ENCODE results near the gene NDRG4. TPM values are rescaled to one million over a fixed set of nuclear protein-coding genes. Genes with fewer than 3 reads are reported as not detected.

NDRG4 gene
- polyA plus RNA-seq, 1 donor, result 17.4 TPM

DNA sequence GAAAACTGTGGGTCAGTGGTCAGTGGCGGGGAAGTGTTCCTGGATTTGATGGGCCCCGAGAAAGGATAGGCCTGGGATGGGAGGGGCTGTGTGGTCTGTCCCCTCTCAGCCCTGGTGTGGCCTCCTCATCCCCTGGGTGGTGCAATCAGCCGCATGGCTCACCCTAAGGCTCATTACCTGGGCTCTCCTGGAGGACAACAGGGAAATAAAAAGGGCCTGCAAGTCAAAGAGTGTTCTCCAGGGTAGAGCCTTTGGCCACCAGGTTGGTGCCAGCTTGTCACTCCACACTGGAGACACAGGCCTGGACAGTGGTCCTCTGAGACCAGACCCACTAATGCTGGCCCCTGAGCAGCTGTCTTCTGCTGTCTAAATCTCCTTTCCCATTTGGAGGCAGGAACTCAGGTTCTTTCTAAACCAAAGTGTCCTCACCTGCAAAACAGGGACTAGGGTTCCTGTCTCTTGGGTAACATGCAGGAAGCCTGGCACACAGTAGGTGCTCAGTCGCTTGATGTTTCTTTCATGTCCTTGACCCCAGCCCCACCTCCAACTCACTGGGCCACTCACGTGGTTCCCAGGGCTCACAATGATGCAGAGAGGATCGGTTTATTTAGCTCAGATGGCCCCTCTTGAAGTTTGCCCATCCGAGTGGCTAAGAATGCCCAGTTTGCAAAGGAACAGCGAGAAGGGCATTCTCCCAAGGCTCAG lies 2.4 kb downstream of the NDRG4 start:
- WGBS (ENCODE audit: insufficient coverage, low lambda C conversion rate), result no CpG with 5 or more reads among the region's 8 CpGs
- H3K4me1 ChIP-seq (ENCODE audit: control insufficient read depth, insufficient read depth, low read length), result peaks cover 19% of the 10 kb centered on the region
- no peak for DNase-seq
- no peaks in the 10 kb centered on the region for H3K36me3 ChIP-seq (ENCODE audit: control insufficient read depth, insufficient read depth, low read length)
- H3K27ac ChIP-seq (ENCODE audit: low read length), result no peak overlapping the region
- no peak overlapping the region for H3K4me3 ChIP-seq (ENCODE audit: low read length)
- H3K27me3 ChIP-seq (ENCODE audit: control insufficient read depth, insufficient read depth, low read length), result peaks cover 46% of the 10 kb centered on the region
- no peaks in the 10 kb centered on the region for H3K9me3 ChIP-seq (ENCODE audit: control insufficient read depth, low read depth, low read length)

GRCh38 chr16:58503166-58503862 lies 3.4 kb downstream of the NDRG4 start:
- H3K27ac ChIP-seq (ENCODE audit: low read length), result no peak overlapping the region
- peaks cover 46% of the 10 kb centered on the region for H3K27me3 ChIP-seq (ENCODE audit: control insufficient read depth, insufficient read depth, low read length)
- no peak overlapping the region for H3K4me3 ChIP-seq (ENCODE audit: low read length)
- H3K4me1 ChIP-seq (ENCODE audit: control insufficient read depth, insufficient read depth, low read length), result peaks cover 19% of the 10 kb centered on the region
- DNase-seq, result no peak
- WGBS (ENCODE audit: insufficient coverage, low lambda C conversion rate), result no CpG with 5 or more reads among the region's 14 CpGs
- no peaks in the 10 kb centered on the region for H3K36me3 ChIP-seq (ENCODE audit: control insufficient read depth, insufficient read depth, low read length)
- no peaks in the 10 kb centered on the region for H3K9me3 ChIP-seq (ENCODE audit: control insufficient read depth, low read depth, low read length)

DNA sequence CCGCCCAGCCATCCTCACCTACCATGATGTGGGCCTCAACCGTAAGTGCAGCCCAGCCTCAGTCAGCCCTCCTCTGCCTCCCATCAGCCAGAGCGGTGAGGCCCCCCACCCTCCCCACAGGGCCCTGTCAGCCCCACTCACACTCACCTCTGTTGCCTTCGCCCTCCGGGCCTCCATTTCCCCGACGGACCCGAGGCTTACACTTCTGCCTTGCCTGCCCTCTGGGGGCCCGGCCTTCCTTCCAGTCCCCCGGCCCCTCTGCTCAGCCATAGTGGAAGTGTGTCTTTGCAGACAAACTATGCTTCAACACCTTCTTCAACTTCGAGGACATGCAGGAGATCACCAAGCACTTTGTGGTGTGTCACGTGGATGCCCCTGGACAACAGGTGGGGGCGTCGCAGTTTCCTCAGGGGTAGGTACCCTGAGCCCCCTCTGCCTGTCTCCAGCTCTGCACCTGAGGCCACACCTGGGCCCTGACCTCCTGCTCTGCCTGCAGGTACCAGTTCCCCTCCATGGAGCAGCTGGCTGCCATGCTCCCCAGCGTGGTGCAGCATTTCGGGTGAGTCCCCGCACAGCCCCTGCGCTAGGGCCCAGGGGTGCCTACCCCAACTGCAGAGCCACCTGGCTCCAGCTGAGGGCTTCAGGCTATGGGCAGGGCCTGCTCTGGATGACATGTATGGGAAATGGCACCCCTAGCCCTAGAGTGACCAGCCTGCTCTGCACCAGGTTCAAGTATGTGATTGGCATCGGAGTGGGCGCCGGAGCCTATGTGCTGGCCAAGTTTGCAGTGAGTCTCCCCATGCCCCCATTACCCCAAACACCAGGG lies 4.1 kb downstream of the NDRG4 start:
- peaks cover 19% of the 10 kb centered on the region for H3K4me1 ChIP-seq (ENCODE audit: control insufficient read depth, insufficient read depth, low read length)
- WGBS (ENCODE audit: insufficient coverage, low lambda C conversion rate), result no CpG with 5 or more reads among the region's 21 CpGs
- H3K9me3 ChIP-seq (ENCODE audit: control insufficient read depth, low read depth, low read length), result no peaks in the 10 kb centered on the region
- no peak for DNase-seq
- no peaks in the 10 kb centered on the region for H3K36me3 ChIP-seq (ENCODE audit: control insufficient read depth, insufficient read depth, low read length)
- peaks cover 43% of the 10 kb centered on the region for H3K27me3 ChIP-seq (ENCODE audit: control insufficient read depth, insufficient read depth, low read length)
- H3K27ac ChIP-seq (ENCODE audit: low read length), result no peak overlapping the region
- no peak overlapping the region for H3K4me3 ChIP-seq (ENCODE audit: low read length)

- no CpG with 5 or more reads among the region's 20 CpGs for WGBS (ENCODE audit: insufficient coverage, low lambda C conversion rate)
- DNase-seq, result no peak
- peaks cover 19% of the 10 kb centered on the region for H3K27me3 ChIP-seq (ENCODE audit: control insufficient read depth, insufficient read depth, low read length)
Measured at GRCh38 chr16:58506241-58507194, 6.6 kb downstream of the NDRG4 start.

GRCh38 chr16:58507195-58507962 lies 7.4 kb downstream of the NDRG4 start:
- no CpG with 5 or more reads among the region's 15 CpGs for WGBS (ENCODE audit: insufficient coverage, low lambda C conversion rate)
- Histone ChIP-seq H3K27ac (ENCODE audit: low read length) (no peak overlapping the region), H3K36me3 (ENCODE audit: control insufficient read depth, insufficient read depth, low read length) (no peaks in the 10 kb centered on the region), H3K4me3 (ENCODE audit: low read length) (no peak overlapping the region), H3K27me3 (ENCODE audit: control insufficient read depth, insufficient read depth, low read length) (peaks cover 10% of the 10 kb centered on the region), H3K4me1 (ENCODE audit: control insufficient read depth, insufficient read depth, low read length) (no peaks in the 10 kb centered on the region), H3K9me3 (ENCODE audit: control insufficient read depth, low read depth, low read length) (no peaks in the 10 kb centered on the region)
- no peak for DNase-seq

More at GRCh38 chr16:58506241-58507194, 6.6 kb downstream of the NDRG4 start:
- H3K4me1 ChIP-seq (ENCODE audit: control insufficient read depth, insufficient read depth, low read length), result peaks cover 1% of the 10 kb centered on the region
- no peaks in the 10 kb centered on the region for H3K36me3 ChIP-seq (ENCODE audit: control insufficient read depth, insufficient read depth, low read length)
- H3K9me3 ChIP-seq (ENCODE audit: control insufficient read depth, low read depth, low read length), result no peaks in the 10 kb centered on the region
- H3K4me3 ChIP-seq (ENCODE audit: low read length), result no peak overlapping the region
- H3K27ac ChIP-seq (ENCODE audit: low read length), result no peak overlapping the region

DNA sequence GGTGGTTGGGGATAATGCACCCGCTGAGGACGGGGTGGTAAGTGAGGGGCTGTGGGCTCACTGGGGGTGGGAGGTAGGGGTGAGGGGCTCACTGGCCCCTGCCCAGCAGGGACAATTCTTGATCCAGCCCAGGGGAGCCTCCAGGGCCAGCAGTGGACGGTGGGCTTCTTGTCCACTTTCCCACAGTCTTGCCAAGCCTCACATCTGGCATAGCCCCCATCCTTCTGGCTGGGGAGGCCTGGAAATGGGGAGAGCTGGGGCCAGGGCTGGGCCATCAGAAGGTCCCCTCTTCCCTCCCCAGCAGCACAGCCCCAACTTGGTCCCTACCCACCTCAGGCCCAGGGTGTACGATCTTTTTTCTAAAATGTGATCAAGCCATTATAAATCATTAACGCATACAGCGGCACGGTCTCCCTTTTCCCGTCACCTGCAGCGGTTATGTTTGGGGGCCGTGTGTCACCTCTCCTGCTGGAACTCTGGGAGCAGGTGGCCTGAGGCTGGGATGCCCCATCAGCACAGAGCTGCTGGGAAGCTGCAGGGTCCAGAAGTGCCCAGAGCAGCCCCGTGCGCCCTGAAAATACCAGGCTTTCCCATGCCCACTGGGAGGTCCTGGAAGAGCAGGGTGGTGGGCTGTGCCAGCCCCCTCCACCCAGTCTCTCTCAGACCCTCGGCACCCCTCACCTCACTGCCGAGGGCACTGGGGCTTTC lies 8.2 kb downstream of the NDRG4 start:
- H3K27me3 ChIP-seq (ENCODE audit: control insufficient read depth, insufficient read depth, low read length), result peaks cover 3% of the 10 kb centered on the region
- no peaks in the 10 kb centered on the region for H3K4me1 ChIP-seq (ENCODE audit: control insufficient read depth, insufficient read depth, low read length)
- H3K36me3 ChIP-seq (ENCODE audit: control insufficient read depth, insufficient read depth, low read length), result no peaks in the 10 kb centered on the region
- no CpG with 5 or more reads among the region's 14 CpGs for whole genome bisulfite sequencing (ENCODE audit: insufficient coverage, low lambda C conversion rate)
- no peaks in the 10 kb centered on the region for H3K9me3 ChIP-seq (ENCODE audit: control insufficient read depth, low read depth, low read length)
- no peak for DNase-seq
- no peak overlapping the region for H3K27ac ChIP-seq (ENCODE audit: low read length)
- H3K4me3 ChIP-seq (ENCODE audit: low read length), result no peak overlapping the region

GRCh38 chr16:58508671-58509251 lies 8.8 kb downstream of the NDRG4 start:
- no peaks in the 10 kb centered on the region for H3K4me1 ChIP-seq (ENCODE audit: control insufficient read depth, insufficient read depth, low read length)
- no CpG with 5 or more reads among the region's 5 CpGs for WGBS (ENCODE audit: insufficient coverage, low lambda C conversion rate)
- no peak overlapping the region for H3K4me3 ChIP-seq (ENCODE audit: low read length)
- H3K27ac ChIP-seq (ENCODE audit: low read length), result no peak overlapping the region
- H3K36me3 ChIP-seq (ENCODE audit: control insufficient read depth, insufficient read depth, low read length), result no peaks in the 10 kb centered on the region
- H3K9me3 ChIP-seq (ENCODE audit: control insufficient read depth, low read depth, low read length), result no peaks in the 10 kb centered on the region
- no peaks in the 10 kb centered on the region for H3K27me3 ChIP-seq (ENCODE audit: control insufficient read depth, insufficient read depth, low read length)
- no peak for DNase-seq

- H3K4me1 ChIP-seq (ENCODE audit: control insufficient read depth, insufficient read depth, low read length), result no peaks in the 10 kb centered on the region
- no peak overlapping the region for H3K4me3 ChIP-seq (ENCODE audit: low read length)
- H3K36me3 ChIP-seq (ENCODE audit: control insufficient read depth, insufficient read depth, low read length), result no peaks in the 10 kb centered on the region
- H3K27ac ChIP-seq (ENCODE audit: low read length), result no peak overlapping the region
- no peaks in the 10 kb centered on the region for H3K9me3 ChIP-seq (ENCODE audit: control insufficient read depth, low read depth, low read length)
- DNase-seq, result no peak
- no peaks in the 10 kb centered on the region for H3K27me3 ChIP-seq (ENCODE audit: control insufficient read depth, insufficient read depth, low read length)
- no CpG with 5 or more reads among the region's 9 CpGs for WGBS (ENCODE audit: insufficient coverage, low lambda C conversion rate)
Measured at GRCh38 chr16:58509256-58510096, 9.5 kb downstream of the NDRG4 start.
